ENCODE data around the gene ZNF343. TPM values are rescaled to one million over a fixed set of nuclear protein-coding genes. Genes with fewer than 3 reads are reported as not detected.

The ZNF343 gene
- total and polyA plus RNA-seq, 2 donors (not counting 1 experiment from before 2014, with no cell fraction given): 11.6 to 23.4 TPM

DNA sequence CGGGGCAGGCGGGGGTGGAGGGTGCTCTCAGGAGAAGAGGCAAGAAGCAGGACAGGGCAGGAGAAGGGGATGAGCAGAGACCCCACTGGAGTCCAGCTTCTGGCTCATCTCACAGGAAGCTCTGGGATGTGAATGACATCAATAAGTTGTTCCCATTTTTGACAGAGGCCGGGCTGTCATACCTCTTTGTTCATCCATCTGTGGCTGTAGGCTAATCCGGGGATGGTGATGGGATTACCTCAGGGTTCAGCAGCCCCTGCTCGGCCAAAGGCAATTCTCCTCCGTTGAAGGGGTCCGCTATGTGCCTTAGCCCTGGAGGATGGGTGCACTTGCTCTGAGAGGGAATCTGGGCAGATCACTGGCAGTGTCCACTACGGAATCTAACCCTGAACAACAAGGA, 24.4 kb upstream of the ZNF343 start:
- Mint-ChIP-seq H3K27ac (no peak overlapping the region), H3K27me3 (peaks cover 25% of the 10 kb centered on the region), H3K4me3 (no peak overlapping the region), H3K4me1 (no peaks in the 10 kb centered on the region), H3K9me3 (ENCODE audit: insufficient read depth) (no peaks in the 10 kb centered on the region)
- Histone ChIP-seq H3K27me3 (replicated peaks in 1 of 4; ENCODE audit: control extremely low read depth in 1 of 4, control insufficient read depth in 3 of 4, insufficient read depth in 4 of 4, low read length in 3 of 4) (peaks cover 0 to 15% (median 0%) of the 10 kb centered on the region in 4 experiments), H3K36me3 (replicated peaks in 1 of 2; ENCODE audit: control extremely low read depth in 1 of 2, control insufficient read depth in 1 of 2, extremely low read depth in 1 of 2, insufficient read depth in 2 of 2, low read length in 1 of 2) (no peaks in the 10 kb centered on the region), H2AFZ (ENCODE audit: insufficient read depth, low read depth, low read length, poor library complexity, severe bottlenecking) (no peak overlapping the region), H3K4me3 (ENCODE audit: control extremely low read depth in 1 of 5, extremely low read depth in 1 of 5, insufficient read depth in 1 of 5, low read depth in 2 of 5, low read length in 4 of 5) (no peak overlapping the region), H4K20me1 (ENCODE audit: control insufficient read depth, insufficient read depth, low read length, poor library complexity, severe bottlenecking) (no peaks in the 10 kb centered on the region), H3K27ac (ENCODE audit: low read length in 2 of 2) (no peak overlapping the region), H3K4me2 (replicated peaks; ENCODE audit: low read depth, low read length, poor library complexity, severe bottlenecking) (no peak overlapping the region), H3K4me1 (ENCODE audit: control insufficient read depth in 2 of 2, insufficient read depth in 2 of 2, low read length in 2 of 2) (peaks cover 0 to 4% of the 10 kb centered on the region in 2 donors), H3K9me3 (ENCODE audit: control extremely low read depth in 1 of 3, control insufficient read depth in 2 of 3, insufficient read depth in 1 of 3, low read length in 2 of 3) (peaks cover 0 to 7% (median 0%) of the 10 kb centered on the region in 3 donors), H3K9ac (ENCODE audit: low read length) (no peak overlapping the region), H3K79me2 (ENCODE audit: control insufficient read depth, insufficient read depth, low read length) (no peaks in the 10 kb centered on the region)
- ATAC-seq (ENCODE audit: low read depth) (no peak), DNase-seq (no peak)
- intact Hi-C loops (cut with micrococcal nuclease): no loop called here
- TF ChIP-seq, protein P1, sequence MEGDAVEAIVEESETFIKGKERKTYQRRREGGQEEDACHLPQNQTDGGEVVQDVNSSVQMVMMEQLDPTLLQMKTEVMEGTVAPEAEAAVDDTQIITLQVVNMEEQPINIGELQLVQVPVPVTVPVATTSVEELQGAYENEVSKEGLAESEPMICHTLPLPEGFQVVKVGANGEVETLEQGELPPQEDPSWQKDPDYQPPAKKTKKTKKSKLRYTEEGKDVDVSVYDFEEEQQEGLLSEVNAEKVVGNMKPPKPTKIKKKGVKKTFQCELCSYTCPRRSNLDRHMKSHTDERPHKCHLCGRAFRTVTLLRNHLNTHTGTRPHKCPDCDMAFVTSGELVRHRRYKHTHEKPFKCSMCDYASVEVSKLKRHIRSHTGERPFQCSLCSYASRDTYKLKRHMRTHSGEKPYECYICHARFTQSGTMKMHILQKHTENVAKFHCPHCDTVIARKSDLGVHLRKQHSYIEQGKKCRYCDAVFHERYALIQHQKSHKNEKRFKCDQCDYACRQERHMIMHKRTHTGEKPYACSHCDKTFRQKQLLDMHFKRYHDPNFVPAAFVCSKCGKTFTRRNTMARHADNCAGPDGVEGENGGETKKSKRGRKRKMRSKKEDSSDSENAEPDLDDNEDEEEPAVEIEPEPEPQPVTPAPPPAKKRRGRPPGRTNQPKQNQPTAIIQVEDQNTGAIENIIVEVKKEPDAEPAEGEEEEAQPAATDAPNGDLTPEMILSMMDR (IDR thresholded peaks at IDR 0.05): no peak
- TF ChIP-seq EZH2 (IDR thresholded peaks at IDR 0.05; ENCODE audit: borderline replicate concordance, insufficient read depth, low read depth, low read length, poor library complexity, severe bottlenecking): no peak
- 88% methylated on average over 8 of the region's 8 CpGs for WGBS (ENCODE audit: insufficient coverage)
- POLR2A ChIA-PET: no interaction called here
- CTCF ChIA-PET: interaction anchor here (0.7 kb wide), 1 partner anchor 11 kb away, joined by 3 read pairs; no protein-coding TSS in a partner anchor

- Mint-ChIP-seq H3K27ac (no peak overlapping the region), H3K9me3 (ENCODE audit: insufficient read depth) (no peaks in the 10 kb centered on the region), H3K27me3 (peaks cover 7% of the 10 kb centered on the region), H3K4me1 (peaks cover 9% of the 10 kb centered on the region), H3K4me3 (no peak overlapping the region)
- WGBS (ENCODE audit: insufficient coverage): 83% methylated on average over 4 of the region's 10 CpGs
- no peak overlapping the region for H3K4me2 ChIP-seq (replicated peaks; ENCODE audit: low read depth, low read length, poor library complexity, severe bottlenecking)
- no peak for ATAC-seq (ENCODE audit: low read depth)
- TF ChIP-seq EZH2 (IDR thresholded peaks at IDR 0.05; ENCODE audit: borderline replicate concordance, insufficient read depth, low read depth, low read length, poor library complexity, severe bottlenecking): no peak
- TF ChIP-seq, protein P1 (IDR thresholded peaks at IDR 0.05): no peak
- H2AFZ ChIP-seq (ENCODE audit: insufficient read depth, low read depth, low read length, poor library complexity, severe bottlenecking): no peak overlapping the region
- H3K9me3 ChIP-seq (ENCODE audit: control extremely low read depth in 1 of 3, control insufficient read depth in 2 of 3, insufficient read depth in 1 of 3, low read length in 2 of 3): peaks cover 0 to 7% (median 0%) of the 10 kb centered on the region in 3 donors
- H3K9ac ChIP-seq (ENCODE audit: low read length): no peak overlapping the region
- intact Hi-C loops (cut with micrococcal nuclease): no loop called here
- H3K27ac ChIP-seq (ENCODE audit: low read length in 2 of 2): no peak overlapping the region
- no peaks in the 10 kb centered on the region for H3K79me2 ChIP-seq (ENCODE audit: control insufficient read depth, insufficient read depth, low read length)
- no peaks in the 10 kb centered on the region for H3K36me3 ChIP-seq (replicated peaks in 1 of 2; ENCODE audit: control extremely low read depth in 1 of 2, control insufficient read depth in 1 of 2, extremely low read depth in 1 of 2, insufficient read depth in 2 of 2, low read length in 1 of 2)
- H3K27me3 ChIP-seq (replicated peaks in 1 of 4; ENCODE audit: control extremely low read depth in 1 of 4, control insufficient read depth in 3 of 4, insufficient read depth in 4 of 4, low read length in 3 of 4): peaks cover 0 to 7% (median 3%) of the 10 kb centered on the region in 4 experiments
- no peak overlapping the region for H3K4me3 ChIP-seq (ENCODE audit: control extremely low read depth in 1 of 5, extremely low read depth in 1 of 5, insufficient read depth in 1 of 5, low read depth in 2 of 5, low read length in 4 of 5)
- ChIA-PET CTCF (interaction anchor here (2.0 to 2.1 kb wide), 2 partner anchors 9 to 123 kb away, joined by 8 to 14 read pairs; partner anchors contain the start of gene NOP56), POLR2A (no interaction called here)
- no peaks in the 10 kb centered on the region for H4K20me1 ChIP-seq (ENCODE audit: control insufficient read depth, insufficient read depth, low read length, poor library complexity, severe bottlenecking)
- DNase-seq: no peak
- peaks cover 5 to 20% of the 10 kb centered on the region in 2 donors for H3K4me1 ChIP-seq (ENCODE audit: control insufficient read depth in 2 of 2, insufficient read depth in 2 of 2, low read length in 2 of 2)
Measured at GRCh38 chr20:2528671-2529271, 20.1 kb upstream of the ZNF343 start.
